Epithelial cell of esophagus (primary cell): ENCODE results near the gene JADE2.
A peak's percentile ranks its signal among the peaks of the same experiment; 100 is the strongest.

Source experiments
- DNase-seq: peaks from one replicate; pipeline ENCODE4 v3.0.0; 2010; ENCODE audit warnings: low read depth
- H3K4me3 ChIP-seq: 2 replicates; pipeline ENCODE4 v1.5.1; 2011; ENCODE audit warnings: mild to moderate bottlenecking, low read length, control low read depth
- TF ChIP-seq, protein P1 (sequence below): IDR thresholded peaks from 2 replicates; pipeline ENCODE4 v1.5.1; 2011; ENCODE audit warnings: low read depth, mild to moderate bottlenecking, low read length, control low read depth, inconsistent platforms; ENCODE audit not compliant: insufficient read depth; ENCODE audit errors: missing control alignments

JADE2 gene

DNA sequence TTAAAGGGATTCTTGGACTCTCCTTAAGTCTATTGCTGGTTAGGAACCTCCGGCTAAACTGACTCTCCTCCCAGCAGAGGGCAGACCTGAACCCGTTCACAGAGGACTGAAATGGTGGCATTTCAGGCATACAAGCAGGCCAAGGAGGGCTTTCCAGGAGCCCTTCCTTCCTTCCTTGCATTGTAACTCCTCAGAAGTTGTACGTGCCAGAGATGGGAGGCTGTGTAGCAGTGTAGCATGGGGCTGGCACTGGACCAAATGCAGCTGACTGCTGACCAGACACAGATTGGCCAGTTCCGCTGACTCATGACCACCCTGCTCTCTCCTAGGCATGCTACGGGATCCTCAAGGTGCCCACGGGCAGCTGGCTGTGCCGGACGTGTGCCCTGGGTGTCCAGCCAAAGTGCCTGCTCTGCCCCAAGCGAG is 36.4 kb downstream of the JADE2 start:
- peak; percentile 33 for DNase-seq

DNA sequence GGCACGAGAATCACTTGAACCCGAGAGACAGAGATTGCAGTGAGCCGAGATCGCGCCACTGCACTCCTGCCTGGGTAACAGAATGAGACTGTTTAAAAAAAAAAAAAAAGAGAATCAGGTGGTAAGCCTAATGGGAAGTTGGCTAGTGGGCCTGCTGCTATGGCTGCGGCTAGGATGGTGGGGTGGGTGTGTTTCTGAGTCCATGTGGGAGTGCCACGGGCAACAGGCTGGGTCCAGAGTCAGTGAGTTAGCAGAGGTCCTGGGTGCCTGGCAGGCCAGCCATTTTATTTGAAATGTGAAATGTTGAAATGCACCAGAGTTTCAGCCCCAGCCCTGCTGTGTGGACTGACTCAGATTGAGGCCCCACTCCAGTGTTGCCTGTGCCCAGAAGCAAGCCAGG is 37.8 kb downstream of the JADE2 start:
- no peak overlapping the region for H3K4me3 ChIP-seq
- DNase-seq: no peak
- TF ChIP-seq, protein P1, sequence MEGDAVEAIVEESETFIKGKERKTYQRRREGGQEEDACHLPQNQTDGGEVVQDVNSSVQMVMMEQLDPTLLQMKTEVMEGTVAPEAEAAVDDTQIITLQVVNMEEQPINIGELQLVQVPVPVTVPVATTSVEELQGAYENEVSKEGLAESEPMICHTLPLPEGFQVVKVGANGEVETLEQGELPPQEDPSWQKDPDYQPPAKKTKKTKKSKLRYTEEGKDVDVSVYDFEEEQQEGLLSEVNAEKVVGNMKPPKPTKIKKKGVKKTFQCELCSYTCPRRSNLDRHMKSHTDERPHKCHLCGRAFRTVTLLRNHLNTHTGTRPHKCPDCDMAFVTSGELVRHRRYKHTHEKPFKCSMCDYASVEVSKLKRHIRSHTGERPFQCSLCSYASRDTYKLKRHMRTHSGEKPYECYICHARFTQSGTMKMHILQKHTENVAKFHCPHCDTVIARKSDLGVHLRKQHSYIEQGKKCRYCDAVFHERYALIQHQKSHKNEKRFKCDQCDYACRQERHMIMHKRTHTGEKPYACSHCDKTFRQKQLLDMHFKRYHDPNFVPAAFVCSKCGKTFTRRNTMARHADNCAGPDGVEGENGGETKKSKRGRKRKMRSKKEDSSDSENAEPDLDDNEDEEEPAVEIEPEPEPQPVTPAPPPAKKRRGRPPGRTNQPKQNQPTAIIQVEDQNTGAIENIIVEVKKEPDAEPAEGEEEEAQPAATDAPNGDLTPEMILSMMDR: no peak

More for the DNA sequence above, 36.4 kb downstream of the JADE2 start:
- H3K4me3 ChIP-seq: no peak overlapping the region
- TF ChIP-seq, protein P1: peak; percentile 38

DNA sequence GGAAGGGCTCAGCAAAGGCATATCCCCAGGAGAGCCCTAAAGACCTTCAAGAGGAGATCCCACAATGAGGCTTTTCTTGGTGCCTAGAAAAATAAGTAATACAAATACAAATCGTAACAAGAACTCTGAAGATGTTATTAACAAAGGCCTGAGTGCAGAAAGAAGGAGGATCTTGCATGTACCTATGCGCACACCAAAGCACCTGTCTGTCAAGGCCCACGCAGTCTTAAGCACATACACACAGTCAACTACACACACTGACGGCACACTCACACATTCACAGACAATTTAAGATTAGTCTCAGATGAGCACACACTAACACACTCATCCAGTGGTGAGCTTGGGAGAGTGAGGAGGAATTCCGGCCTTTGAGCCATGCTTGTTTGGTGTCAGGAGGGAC is 38.5 kb downstream of the JADE2 start:
- H3K4me3 ChIP-seq: no peak overlapping the region
- TF ChIP-seq, protein P1: no peak
- DNase-seq: no peak

DNA sequence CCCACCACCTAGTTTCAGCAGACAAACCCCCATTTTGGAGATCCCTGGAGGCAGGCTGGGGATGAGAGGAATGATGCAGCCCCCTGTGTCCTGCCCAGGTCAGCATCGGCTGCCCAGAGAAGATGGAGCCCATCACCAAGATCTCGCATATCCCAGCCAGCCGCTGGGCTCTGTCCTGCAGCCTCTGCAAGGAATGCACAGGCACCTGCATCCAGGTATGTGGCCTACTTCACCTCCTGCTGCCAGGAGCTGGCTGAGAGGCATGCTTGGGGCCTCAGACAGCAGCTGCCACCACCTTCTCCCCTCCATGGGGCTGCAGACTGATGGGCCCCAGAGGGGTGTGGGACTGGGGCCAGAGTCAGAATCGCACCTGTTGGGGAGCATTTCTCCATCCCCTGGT is 38.9 kb downstream of the JADE2 start:
- TF ChIP-seq, protein P1: no peak
- DNase-seq: no peak
- H3K4me3 ChIP-seq: no peak overlapping the region

DNA sequence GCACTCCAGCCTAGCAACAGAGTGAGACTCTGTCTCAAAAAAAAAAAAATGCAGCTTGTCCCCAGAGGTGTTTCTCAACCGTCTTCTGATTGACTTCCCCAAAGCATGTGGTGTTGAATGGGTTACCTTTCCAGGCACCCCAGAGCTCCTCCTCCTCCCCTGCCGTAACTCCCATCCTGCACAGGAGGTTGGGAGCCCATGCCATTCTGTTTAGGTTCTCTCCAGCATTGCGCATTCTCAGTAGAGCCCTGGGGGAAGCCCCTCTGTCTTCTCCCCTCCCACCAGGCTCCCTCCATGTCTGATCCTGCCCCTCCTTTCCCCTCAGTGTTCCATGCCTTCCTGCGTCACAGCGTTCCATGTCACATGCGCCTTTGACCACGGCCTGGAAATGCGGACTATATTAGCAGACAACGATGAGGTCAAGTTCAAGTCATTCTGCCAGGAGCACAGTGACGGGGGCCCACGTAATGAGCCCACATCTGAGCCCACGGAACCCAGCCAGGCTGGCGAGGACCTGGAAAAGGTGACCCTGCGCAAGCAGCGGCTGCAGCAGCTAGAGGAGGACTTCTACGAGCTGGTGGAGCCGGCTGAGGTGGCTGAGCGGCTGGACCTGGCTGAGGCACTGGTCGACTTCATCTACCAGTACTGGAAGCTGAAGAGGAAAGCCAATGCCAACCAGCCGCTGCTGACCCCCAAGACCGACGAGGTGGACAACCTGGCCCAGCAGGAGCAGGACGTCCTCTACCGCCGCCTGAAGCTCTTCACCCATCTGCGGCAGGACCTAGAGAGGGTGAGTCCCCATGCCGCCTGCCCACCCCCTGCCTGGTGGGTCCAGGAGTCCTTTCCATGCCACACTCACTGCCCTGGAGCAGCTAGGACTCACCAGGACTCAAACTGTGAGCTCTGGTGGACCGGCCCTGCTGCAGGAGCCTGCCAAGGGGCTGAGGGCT is 40.6 kb downstream of the JADE2 start:
- DNase-seq: no peak
- TF ChIP-seq, protein P1: no peak
- no peak overlapping the region for H3K4me3 ChIP-seq

DNA sequence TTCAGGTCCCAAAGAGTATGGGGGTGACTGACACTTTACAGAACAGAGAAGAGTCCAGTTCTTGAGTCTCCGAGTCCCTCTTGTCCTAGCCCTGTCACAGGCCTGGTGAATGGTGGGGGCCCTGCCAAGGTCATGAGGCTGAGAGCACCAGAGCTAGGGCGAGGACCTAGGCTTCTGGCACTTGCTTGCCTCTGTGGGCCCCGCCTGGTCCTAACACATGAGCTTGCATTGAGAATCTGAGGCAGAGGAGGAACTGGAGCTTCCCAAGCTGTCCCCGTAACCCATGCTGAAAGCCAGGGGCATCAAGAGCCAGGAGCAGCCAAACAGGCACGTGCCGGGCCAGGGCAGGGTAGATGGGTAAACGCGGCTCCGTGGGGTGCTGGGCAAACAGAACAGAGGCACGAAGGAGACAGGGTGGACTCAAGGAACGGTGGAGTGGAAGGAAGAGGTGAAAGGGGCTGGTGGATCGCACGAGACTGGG is 41.3 kb downstream of the JADE2 start:
- TF ChIP-seq, protein P1: no peak
- no peak overlapping the region for H3K4me3 ChIP-seq
- no peak for DNase-seq
